HEK293 (cell line): ENCODE data around the gene SPTBN1.

Experiments used
- CTCF ChIA-PET: fragments of 350-600 bp; formaldehyde crosslinking; extraction: SDS; loops from one replicate; lab custom pipeline; 2021; ENCODE audit warnings: antibody characterized with exemption; lab: Yijun Ruan, JAX
- POLR2A ChIA-PET: fragments of 300-600 bp; formaldehyde crosslinking; extraction: SDS; loops from one replicate; lab custom pipeline; 2020; ENCODE audit warnings: antibody characterized with exemption, inconsistent platforms; lab: Yijun Ruan, JAX
- H3K27ac ChIP-seq: fragments of 200-500 bp; sonication (Bioruptor generic); 2 replicates; pipeline ENCODE4 v1.5.1; 2014; ENCODE audit warnings: low read depth, low read length, control low read depth, inconsistent platforms; ENCODE audit errors: extremely low read depth
- H3K36me3 ChIP-seq, 2 experiments: fragments of 200-500 bp in 1 of 2; sonication (Bioruptor generic) in 1 of 2; 1 replicate in 1 of 2; 2 replicates in 1 of 2; pipeline ENCODE4 v1.5.1; 2014 to 2017; ENCODE audit warnings: inconsistent platforms in 2 of 2, low read length in 2 of 2; ENCODE audit not compliant: control insufficient read depth in 2 of 2, insufficient read depth in 1 of 2
- H3K4me1 ChIP-seq: fragments of 200-500 bp; sonication (Bioruptor generic); 2 replicates; pipeline ENCODE4 v1.5.1; 2014; ENCODE audit warnings: mild to moderate bottlenecking, low read length, inconsistent platforms; ENCODE audit not compliant: control insufficient read depth, insufficient read depth
- H3K4me3 ChIP-seq: 2 replicates; pipeline ENCODE4 v1.5.1; 2011; ENCODE audit warnings: low read depth, mild to moderate bottlenecking, control low read depth, low read length, moderate library complexity
- H3K9me3 ChIP-seq: fragments of 200-500 bp; sonication (Bioruptor generic); 2 replicates; pipeline ENCODE4 v1.5.1; 2014; ENCODE audit warnings: low read depth, low read length, inconsistent platforms; ENCODE audit not compliant: control insufficient read depth, insufficient read depth
- HOXA7 ChIP-seq: sonication (generic); formaldehyde crosslinking; IDR thresholded peaks from 2 replicates; pipeline ENCODE4 v1.8.1; 2022; ENCODE audit warnings: missing genetic modification reagents, borderline replicate concordance
- OVOL3 ChIP-seq: fragments of 450-650 bp; formaldehyde crosslinking; IDR thresholded peaks from 2 replicates; pipeline ENCODE4 v1.5.1; 2016; ENCODE audit warnings: missing biosample characterization, missing genetic modification characterization
- REPIN1 ChIP-seq: fragments of 450-650 bp; formaldehyde crosslinking; IDR thresholded peaks from 2 replicates; pipeline ENCODE4 v1.5.1; 2017; ENCODE audit warnings: missing biosample characterization, missing genetic modification characterization, low read depth
- SCRT1 ChIP-seq: fragments of 450-650 bp; formaldehyde crosslinking; IDR thresholded peaks from 2 replicates; pipeline ENCODE4 v1.5.1; 2016; ENCODE audit warnings: missing biosample characterization, missing genetic modification characterization, borderline replicate concordance
- TRIM28 ChIP-seq: IDR thresholded peaks from 2 replicates; pipeline ENCODE4 v1.6.1; 2011; ENCODE audit warnings: low read length, control low read depth, borderline replicate concordance
- YY1 ChIP-seq: fragments of 450-650 bp; formaldehyde crosslinking; IDR thresholded peaks from 2 replicates; pipeline ENCODE4 v1.5.1; 2018; ENCODE audit warnings: missing biosample characterization, missing genetic modification characterization
- ZNF114 ChIP-seq: fragments of 450-650 bp; formaldehyde crosslinking; IDR thresholded peaks from 2 replicates; pipeline ENCODE4 v1.5.0; 2017; ENCODE audit warnings: missing biosample characterization, missing genetic modification characterization
- ZNF146 ChIP-seq: fragments of 450-650 bp; formaldehyde crosslinking; IDR thresholded peaks from 2 replicates; pipeline ENCODE4 v1.5.1; 2016; ENCODE audit warnings: missing biosample characterization, missing genetic modification characterization
- ZNF184 ChIP-seq: fragments of 450-650 bp; IDR thresholded peaks from 2 replicates; pipeline ENCODE4 v1.5.1; 2018; ENCODE audit warnings: missing biosample characterization, mild to moderate bottlenecking, missing genetic modification characterization
- ZNF2 ChIP-seq: fragments of 450-650 bp; formaldehyde crosslinking; IDR thresholded peaks from 2 replicates; pipeline ENCODE4 v1.5.1; 2016; ENCODE audit warnings: missing biosample characterization, missing genetic modification characterization
- ZNF248 ChIP-seq: fragments of 450-650 bp; formaldehyde crosslinking; IDR thresholded peaks from 2 replicates; pipeline ENCODE4 v1.5.1; 2017; ENCODE audit warnings: missing biosample characterization, missing genetic modification characterization
- ZNF311 ChIP-seq: fragments of 450-650 bp; formaldehyde crosslinking; IDR thresholded peaks from 2 replicates; pipeline ENCODE4 v1.5.1; 2017; ENCODE audit warnings: missing biosample characterization, missing genetic modification characterization, borderline replicate concordance
- ZNF335 ChIP-seq: fragments of 450-650 bp; formaldehyde crosslinking; conservative IDR thresholded peaks from 2 replicates; pipeline ENCODE4 v1.5.1; 2016; ENCODE audit warnings: missing biosample characterization, missing genetic modification characterization
- ZNF350 ChIP-seq: fragments of 450-650 bp; formaldehyde crosslinking; IDR thresholded peaks from 2 replicates; pipeline ENCODE4 v1.5.0; 2017; ENCODE audit warnings: missing biosample characterization, mild to moderate bottlenecking, missing genetic modification characterization
- ZNF514 ChIP-seq: fragments of 450-650 bp; formaldehyde crosslinking; IDR thresholded peaks from 2 replicates; pipeline ENCODE4 v1.5.1; 2016; ENCODE audit warnings: missing biosample characterization, missing genetic modification characterization
- ZNF521 ChIP-seq: fragments of 450-650 bp; formaldehyde crosslinking; IDR thresholded peaks from 2 replicates; pipeline ENCODE4 v1.5.1; 2017; ENCODE audit warnings: missing biosample characterization, mild to moderate bottlenecking, missing genetic modification characterization
- ZNF529 ChIP-seq: fragments of 450-650 bp; formaldehyde crosslinking; IDR thresholded peaks from 2 replicates; pipeline ENCODE4 v1.5.1; 2017; ENCODE audit warnings: missing genetic modification characterization, missing biosample characterization; ENCODE audit not compliant: insufficient replicate concordance
- ZNF707 ChIP-seq: fragments of 450-650 bp; formaldehyde crosslinking; IDR thresholded peaks from 2 replicates; pipeline ENCODE4 v1.5.1; 2016; ENCODE audit warnings: missing biosample characterization, missing genetic modification characterization
- ZNF785 ChIP-seq: fragments of 450-650 bp; formaldehyde crosslinking; IDR thresholded peaks from 2 replicates; pipeline ENCODE4 v1.5.1; 2016; ENCODE audit warnings: missing biosample characterization, missing genetic modification characterization
- ZSCAN16 ChIP-seq: fragments of 450-650 bp; formaldehyde crosslinking; IDR thresholded peaks from 2 replicates; pipeline ENCODE4 v1.5.1; 2016; ENCODE audit warnings: missing biosample characterization, missing genetic modification characterization
- ZXDB ChIP-seq: fragments of 450-650 bp; formaldehyde crosslinking; IDR thresholded peaks from 2 replicates; pipeline ENCODE4 v1.5.1; 2016; ENCODE audit warnings: missing biosample characterization, missing genetic modification characterization
- TF ChIP-seq, protein P1 (sequence below): fragments of 450-650 bp; formaldehyde crosslinking; IDR thresholded peaks from 2 replicates; pipeline ENCODE4 v1.5.1; 2016; ENCODE audit warnings: missing biosample characterization, missing genetic modification characterization
- TF ChIP-seq, protein P2 (sequence below): fragments of 450-650 bp; formaldehyde crosslinking; IDR thresholded peaks from 2 replicates; pipeline ENCODE4 v1.5.1; 2017; ENCODE audit warnings: missing biosample characterization, missing genetic modification characterization
- TF ChIP-seq, protein P3 (sequence below): fragments of 450-650 bp; formaldehyde crosslinking; IDR thresholded peaks from 2 replicates; pipeline ENCODE4 v1.5.1; 2016; ENCODE audit warnings: missing biosample characterization, missing genetic modification characterization
- TF ChIP-seq, protein P4 (sequence below): fragments of 450-650 bp; formaldehyde crosslinking; IDR thresholded peaks from 2 replicates; pipeline ENCODE4 v1.5.1; 2016; ENCODE audit warnings: missing biosample characterization, missing genetic modification characterization

SPTBN1 gene

DNA sequence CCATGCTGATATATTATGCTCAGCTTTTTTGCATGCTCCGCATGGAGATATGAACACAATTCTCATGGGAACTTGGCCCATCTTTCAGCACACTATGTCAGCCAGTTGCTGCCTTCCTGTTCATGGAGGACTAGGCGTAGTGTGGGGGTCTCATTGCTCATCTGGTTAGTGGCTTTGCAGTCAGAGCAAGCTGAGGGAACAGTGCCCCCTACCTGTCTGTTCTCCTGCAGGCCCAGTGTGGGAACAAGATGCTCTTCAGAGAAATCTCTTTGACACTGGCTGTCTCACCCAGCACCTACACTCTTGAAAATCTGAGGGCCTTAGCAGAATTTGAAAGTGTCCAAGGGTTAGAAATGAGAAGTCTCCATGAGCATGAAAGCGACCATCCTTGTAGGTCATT is 47.1 kb downstream of the SPTBN1 start (continued):
- TF ChIP-seq ZNF146, result no peak

DNA sequence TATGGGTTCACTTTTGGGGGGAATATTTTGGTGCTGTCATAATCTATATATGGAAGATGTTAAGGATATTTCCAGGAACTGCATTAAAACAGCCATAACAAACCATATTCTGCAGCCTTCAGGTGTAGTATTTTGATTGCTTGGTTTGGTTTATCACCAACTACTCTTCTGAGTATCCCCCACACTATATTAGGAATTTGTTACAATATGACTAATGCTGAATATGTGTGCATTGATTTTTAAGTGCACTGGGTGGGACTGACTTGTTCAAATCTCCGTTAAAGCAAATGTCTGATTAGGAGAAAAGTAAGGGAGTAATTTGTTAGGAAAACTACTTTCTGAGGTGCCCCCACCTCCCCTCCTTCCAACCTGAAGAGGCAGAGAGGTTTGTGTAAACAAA is 47.7 kb downstream of the SPTBN1 start:
- TF ChIP-seq OVOL3 (tag by site-specific recombination) (no peak), ZNF184 (tag by site-specific recombination) (no peak), ZXDB (tag by site-specific recombination) (no peak), ZNF785 (tag by site-specific recombination) (no peak), ZNF2 (tag by site-specific recombination) (no peak), ZNF311 (tag by site-specific recombination) (no peak), TRIM28 (no peak)
- TF ChIP-seq, all 188 proteins: peak for 0
- H3K4me3 ChIP-seq, result no peak overlapping the region
- no peaks in the 10 kb centered on the region for H3K9me3 ChIP-seq
- ChIA-PET POLR2A (no interaction called here), CTCF (interaction anchor here (0.7 to 1.8 kb wide), 11 partner anchors 8 to 397 kb away, joined by 3 to 7 read pairs (median 4); no protein-coding TSS in a partner anchor)
- H3K27ac ChIP-seq, result no peak overlapping the region
- no peaks in the 10 kb centered on the region for H3K36me3 ChIP-seq
- H3K4me1 ChIP-seq, result no peaks in the 10 kb centered on the region

DNA sequence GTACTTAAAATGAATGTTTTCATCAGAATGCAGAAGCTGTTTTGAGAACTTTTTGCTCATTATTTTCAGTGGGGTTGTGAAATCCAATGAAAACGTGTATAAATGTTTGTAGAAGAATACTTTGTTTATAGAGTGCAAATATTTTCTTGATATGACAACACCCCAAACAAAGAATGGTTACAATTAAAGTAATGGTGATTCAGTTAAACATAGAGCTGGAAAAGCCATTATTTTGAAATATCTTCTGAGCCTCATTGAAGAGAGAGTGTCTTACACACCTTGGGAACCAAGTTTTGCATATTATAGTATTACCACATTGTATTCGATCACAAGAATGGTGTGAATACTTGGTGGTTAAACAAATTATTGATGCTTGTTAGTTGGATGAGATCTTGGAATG is 48.7 kb downstream of the SPTBN1 start:
- TF ChIP-seq ZNF529 (tag by site-specific recombination) (no peak), ZNF335 (tag by site-specific recombination) (no peak), HOXA7 (CRISPR knock-in tag) (no peak), ZNF521 (tag by site-specific recombination) (no peak), ZNF114 (tag by site-specific recombination) (no peak), ZNF707 (tag by site-specific recombination) (no peak), REPIN1 (no peak), YY1 (tag by site-specific recombination) (no peak), ZNF514 (tag by site-specific recombination) (no peak), ZNF248 (no peak), SCRT1 (tag by site-specific recombination) (no peak), ZSCAN16 (tag by site-specific recombination) (no peak), ZNF350 (no peak)
- TF ChIP-seq, protein P1, sequence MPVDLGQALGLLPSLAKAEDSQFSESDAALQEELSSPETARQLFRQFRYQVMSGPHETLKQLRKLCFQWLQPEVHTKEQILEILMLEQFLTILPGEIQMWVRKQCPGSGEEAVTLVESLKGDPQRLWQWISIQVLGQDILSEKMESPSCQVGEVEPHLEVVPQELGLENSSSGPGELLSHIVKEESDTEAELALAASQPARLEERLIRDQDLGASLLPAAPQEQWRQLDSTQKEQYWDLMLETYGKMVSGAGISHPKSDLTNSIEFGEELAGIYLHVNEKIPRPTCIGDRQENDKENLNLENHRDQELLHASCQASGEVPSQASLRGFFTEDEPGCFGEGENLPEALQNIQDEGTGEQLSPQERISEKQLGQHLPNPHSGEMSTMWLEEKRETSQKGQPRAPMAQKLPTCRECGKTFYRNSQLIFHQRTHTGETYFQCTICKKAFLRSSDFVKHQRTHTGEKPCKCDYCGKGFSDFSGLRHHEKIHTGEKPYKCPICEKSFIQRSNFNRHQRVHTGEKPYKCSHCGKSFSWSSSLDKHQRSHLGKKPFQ (tag by site-specific recombination), result no peak
- TF ChIP-seq, protein P2, sequence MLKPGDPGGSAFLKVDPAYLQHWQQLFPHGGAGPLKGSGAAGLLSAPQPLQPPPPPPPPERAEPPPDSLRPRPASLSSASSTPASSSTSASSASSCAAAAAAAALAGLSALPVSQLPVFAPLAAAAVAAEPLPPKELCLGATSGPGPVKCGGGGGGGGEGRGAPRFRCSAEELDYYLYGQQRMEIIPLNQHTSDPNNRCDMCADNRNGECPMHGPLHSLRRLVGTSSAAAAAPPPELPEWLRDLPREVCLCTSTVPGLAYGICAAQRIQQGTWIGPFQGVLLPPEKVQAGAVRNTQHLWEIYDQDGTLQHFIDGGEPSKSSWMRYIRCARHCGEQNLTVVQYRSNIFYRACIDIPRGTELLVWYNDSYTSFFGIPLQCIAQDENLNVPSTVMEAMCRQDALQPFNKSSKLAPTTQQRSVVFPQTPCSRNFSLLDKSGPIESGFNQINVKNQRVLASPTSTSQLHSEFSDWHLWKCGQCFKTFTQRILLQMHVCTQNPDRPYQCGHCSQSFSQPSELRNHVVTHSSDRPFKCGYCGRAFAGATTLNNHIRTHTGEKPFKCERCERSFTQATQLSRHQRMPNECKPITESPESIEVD, result no peak
- TF ChIP-seq, protein P3, sequence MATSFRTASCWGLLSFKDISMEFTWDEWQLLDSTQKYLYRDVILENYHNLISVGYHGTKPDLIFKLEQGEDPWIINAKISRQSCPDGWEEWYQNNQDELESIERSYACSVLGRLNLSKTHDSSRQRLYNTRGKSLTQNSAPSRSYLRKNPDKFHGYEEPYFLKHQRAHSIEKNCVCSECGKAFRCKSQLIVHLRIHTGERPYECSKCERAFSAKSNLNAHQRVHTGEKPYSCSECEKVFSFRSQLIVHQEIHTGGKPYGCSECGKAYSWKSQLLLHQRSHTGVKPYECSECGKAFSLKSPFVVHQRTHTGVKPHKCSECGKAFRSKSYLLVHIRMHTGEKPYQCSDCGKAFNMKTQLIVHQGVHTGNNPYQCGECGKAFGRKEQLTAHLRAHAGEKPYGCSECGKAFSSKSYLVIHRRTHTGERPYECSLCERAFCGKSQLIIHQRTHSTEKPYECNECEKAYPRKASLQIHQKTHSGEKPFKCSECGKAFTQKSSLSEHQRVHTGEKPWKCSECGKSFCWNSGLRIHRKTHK, result no peak
- TF ChIP-seq, protein P4, sequence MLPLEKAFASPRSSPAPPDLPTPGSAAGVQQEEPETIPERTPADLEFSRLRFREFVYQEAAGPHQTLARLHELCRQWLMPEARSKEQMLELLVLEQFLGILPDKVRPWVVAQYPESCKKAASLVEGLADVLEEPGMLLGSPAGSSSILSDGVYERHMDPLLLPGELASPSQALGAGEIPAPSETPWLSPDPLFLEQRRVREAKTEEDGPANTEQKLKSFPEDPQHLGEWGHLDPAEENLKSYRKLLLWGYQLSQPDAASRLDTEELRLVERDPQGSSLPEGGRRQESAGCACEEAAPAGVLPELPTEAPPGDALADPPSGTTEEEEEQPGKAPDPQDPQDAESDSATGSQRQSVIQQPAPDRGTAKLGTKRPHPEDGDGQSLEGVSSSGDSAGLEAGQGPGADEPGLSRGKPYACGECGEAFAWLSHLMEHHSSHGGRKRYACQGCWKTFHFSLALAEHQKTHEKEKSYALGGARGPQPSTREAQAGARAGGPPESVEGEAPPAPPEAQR (tag by site-specific recombination), result no peak
- Histone ChIP-seq H3K36me3 (no peaks in the 10 kb centered on the region), H3K4me3 (no peak overlapping the region), H3K4me1 (no peaks in the 10 kb centered on the region), H3K27ac (no peak overlapping the region), H3K9me3 (no peaks in the 10 kb centered on the region)
- POLR2A ChIA-PET, result no interaction called here
- CTCF ChIA-PET, result interaction anchor here (0.7 to 1.8 kb wide), 5 partner anchors 9 to 328 kb away, joined by 3 to 7 read pairs (median 3); no protein-coding TSS in a partner anchor
